GM19099 (cell line): Measurements from ENCODE around the gene APOC4.
A peak's percentile ranks its signal among the peaks of the same experiment; 100 is the strongest.

ENCODE experiments used
- POLR2A ChIP-seq: IDR thresholded peaks from 3 replicates; pipeline ENCODE4 v1.6.1; 2011; ENCODE audit warnings: low read depth; ENCODE audit not compliant: insufficient read length; ENCODE audit errors: extremely low read depth

Gene APOC4

DNA sequence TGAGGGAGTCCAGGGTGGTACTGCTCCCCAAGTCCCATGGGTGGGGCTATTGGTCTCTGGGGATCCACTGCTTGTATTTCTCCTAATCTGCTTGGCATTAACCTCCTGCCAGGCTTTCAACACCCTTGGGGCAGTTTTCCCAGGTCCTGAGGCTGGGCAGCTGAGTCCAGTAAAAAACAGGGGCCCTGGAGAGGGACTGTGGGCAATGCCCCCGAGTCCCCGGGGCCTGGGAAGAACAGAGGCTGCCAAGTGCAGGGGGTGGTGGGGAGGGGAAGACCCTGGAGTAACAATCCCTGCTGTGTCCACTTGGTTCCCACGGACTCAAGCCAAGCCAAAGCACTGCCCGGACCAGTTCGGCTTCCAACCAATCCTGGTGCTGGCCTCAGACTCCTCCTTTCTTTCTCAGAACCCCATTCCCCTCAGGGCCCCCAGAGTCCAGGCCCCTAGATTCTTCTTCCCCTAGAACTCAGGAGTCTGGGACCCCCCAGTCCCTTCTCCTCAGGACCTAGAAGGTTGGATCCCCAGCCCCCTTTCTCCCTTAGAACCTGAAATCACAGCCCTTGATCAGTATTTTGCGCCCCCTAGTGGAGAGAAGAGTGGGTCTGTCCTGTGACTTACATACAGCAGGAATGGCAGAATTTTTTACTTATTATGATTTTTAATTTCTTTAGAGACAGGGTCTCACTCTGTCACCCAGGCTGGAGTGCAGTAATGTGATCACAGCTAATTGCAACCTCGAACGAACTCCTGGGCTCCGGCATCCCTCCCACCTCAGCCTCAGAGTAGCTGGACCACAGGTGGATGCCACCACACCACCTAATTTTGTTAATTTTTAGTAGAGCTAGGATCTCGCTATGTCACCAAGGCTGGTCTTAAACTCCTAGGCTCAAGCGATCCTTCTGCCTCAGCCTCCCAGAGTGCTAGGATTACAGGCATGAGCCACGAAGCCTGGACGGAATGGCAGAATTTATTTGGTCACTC is 9.4 kb downstream of the APOC4 start:
- TF ChIP-seq POLR2A, result no peak

DNA sequence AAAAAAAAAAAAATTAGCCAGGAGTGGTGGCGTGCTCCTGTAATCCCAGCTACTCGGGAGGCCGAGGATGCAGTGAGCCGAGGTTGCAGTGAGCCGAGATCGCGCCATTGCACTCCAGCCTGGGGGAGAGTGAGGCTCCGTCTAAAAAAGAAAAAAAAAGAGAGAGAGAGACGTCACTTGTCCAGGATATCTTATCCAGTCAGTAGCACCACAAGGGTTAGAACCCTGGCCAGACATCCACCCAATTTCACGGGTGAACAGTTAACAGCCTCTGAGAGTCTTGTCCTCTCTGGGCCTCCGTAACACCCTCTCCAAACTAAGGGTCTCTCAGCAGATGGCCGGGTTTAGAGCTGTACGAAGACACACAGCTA is 12.2 kb downstream of the APOC4 start:
- TF ChIP-seq POLR2A, result no peak

DNA sequence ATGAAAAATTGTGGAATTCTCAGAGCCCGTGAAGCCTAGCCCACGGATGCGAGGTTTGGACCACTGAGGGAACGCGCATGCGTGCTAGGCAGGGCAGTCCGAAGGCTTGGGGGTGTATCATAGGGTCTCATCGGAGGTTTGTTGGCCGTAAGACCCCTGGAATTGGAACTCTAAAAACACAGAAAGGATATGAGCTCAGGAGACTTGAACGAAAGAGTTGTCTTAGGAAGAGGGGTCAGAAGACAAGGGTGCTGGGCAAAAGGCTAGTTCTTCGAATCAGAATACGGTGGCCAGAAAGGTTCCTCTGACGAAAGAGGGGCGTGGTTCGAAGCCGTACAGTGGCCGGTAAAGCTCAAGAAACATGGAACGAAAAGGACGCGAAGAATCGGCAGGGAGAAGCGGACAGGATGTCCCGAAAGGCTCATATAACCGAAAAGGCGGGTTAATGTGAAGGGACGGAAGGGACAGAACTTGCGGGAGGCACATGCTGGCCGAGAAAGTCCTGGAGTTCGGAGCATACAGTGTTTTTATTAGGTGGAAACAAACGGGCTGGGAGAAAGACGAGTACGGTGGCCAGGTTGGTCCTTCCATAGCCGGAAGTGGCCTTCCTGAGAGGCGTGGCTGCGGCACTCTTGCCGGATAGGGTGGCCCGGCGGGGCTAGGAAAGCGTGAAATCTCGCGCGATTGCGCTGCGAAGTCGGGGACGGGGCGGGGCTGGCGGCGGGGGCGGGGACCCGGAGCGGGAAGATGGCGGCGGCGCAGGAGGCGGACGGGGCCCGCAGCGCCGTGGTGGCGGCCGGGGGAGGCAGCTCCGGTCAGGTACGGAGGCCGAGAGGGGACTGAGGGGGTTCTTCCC is 12.8 kb downstream of the APOC4 start, which contains the start of gene CLPTM1:
TSS of gene CLPTM1 (plus strand) at position 732 of the 856 bp plus-strand sequence. CDS start at position 748, 16 bp downstream.
- peak; percentile 92 for TF ChIP-seq POLR2A

DNA sequence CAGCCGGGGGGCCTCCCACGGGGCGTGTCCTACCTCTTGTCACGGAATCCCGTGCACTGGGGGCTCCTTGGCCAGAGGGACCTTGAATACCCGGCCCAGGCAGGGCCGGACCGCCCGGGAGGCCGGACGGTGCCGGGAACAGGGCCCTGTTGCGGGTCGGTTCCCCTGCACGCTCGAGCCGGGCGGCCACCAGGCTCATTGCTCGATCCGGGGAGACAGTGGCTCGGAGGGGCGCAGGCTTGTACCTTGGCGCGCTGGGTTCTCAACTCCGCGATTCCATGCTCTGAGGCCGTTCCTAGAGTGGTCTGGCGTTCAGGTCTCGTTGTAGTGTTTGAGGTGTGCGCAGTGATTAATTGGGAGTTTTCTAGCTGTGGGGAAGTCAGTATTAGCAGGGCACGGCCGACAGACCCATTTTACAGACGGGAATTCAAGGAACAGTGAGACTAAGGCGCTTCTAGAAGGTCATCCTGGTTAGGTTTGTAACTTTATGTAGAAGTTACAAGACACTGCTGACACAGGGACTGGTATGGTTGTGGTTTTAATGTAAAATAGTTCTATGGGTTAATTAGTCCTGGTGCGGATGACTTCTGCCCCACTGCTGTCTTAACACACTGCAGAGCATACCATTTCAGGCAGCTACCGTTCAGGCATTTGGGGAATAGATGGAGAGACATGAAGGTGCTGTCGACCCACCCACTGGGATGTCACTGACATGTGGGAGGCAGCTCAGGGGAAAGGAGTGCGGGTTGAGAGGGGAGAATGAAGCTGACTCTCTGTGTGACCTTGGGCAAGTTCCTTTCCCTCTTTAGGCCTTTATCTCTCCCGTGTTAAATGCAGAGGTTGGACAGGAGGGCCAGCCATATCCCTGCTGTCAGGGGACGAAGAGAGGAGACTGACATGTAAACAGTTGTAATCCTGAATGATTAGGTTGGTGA is 13.7 kb downstream of the APOC4 start:
- no peak for TF ChIP-seq POLR2A

DNA sequence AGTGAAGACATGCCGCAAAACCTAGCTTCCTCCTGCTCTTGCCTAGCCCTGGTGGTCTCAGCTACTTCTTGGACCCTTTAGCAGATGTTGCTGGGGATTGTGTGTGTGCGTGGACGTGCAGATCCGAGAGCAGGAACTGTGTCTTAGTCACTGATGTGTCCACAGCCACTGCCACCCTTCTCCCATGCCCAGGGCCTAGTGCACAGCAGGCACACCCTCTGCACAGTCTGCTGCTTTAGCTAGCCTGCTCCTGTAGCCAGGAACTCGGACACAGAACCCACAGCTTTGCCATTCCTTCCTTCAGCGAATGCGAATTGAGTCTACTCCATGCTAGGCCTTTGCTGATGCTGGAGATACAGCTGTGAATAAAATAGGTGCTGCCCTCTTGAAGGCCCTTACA is 15.5 kb downstream of the APOC4 start:
- TF ChIP-seq POLR2A, result no peak

DNA sequence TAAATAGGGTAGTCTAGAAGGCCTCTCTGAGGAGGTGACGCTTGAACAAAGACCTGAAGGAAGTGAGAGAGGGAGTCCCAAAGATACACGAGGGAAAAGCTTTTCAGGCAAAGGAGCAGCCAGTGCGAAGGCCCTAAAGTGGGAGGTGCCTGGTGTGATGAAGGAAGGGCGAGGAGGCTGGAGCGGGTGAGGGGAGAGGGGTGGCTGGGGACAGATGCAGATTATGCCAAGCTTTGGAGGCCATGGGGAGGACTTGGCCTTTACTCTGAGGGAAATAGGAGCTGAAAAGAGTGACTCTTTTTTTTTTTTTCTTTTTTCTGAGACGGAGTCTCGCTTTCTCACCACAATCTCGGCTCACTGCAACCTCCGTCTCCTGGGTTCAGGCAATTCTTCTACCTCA is 16.1 kb downstream of the APOC4 start:
- TF ChIP-seq POLR2A, result no peak

DNA sequence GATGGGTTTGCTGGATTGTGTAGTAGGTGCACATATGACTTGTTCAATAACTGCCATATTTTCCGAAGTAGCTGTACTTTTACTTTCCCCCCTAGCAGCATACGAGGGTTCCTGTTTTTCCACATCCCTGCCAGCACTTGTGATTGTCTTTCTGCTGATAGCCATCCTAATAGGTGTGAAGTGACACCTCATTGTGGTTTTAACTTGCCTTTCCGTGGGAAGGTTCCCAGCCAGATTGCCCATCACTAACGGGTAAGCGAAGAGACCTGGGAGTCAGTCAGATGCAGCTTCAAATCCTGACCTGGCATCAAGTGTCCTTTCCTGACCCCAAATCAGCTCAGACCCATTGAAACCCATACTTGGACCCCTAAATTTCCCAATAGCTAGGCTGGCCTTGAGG is 17.7 kb downstream of the APOC4 start:
- no peak for TF ChIP-seq POLR2A

DNA sequence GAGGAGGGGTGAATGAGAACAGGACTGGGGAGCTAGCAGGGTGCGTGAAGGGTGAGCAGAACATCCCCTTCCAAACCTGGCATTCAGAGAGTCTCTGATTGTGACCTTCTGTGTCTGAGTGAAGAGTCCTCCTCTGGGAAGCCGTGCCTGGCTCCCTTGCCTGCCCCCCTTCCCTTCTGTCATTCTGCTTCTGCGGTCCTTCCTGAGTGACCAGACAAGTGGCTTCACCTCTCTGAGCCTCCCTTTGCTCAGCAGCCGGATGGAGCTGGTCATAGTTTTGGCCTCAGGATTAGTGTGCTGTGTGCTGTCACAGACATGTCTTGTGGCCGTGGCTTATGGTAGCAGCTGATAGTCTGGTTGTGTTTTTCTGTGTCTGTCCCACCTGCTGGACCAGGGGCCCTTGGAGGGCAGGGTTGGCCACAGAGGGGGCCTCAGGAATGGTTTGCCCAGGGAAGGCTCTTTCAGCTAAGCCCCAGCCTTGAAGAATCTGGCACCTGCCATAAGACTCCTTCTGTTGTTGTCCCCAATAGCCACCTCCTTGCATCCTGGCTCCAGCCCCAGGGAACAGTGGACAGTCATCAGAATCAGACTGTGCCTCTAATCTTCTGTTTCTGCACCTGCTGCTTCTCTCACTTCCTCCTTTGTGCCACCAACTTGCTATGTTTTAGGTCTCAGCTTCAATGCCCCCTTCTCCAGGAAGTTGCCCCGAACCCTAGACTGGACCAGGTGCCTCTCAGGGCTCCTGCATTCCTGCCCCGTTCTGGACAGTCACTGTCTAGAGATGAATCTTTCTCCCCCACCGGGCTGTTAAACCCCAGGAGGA is 19.1 kb downstream of the APOC4 start:
- TF ChIP-seq POLR2A, result no peak

DNA sequence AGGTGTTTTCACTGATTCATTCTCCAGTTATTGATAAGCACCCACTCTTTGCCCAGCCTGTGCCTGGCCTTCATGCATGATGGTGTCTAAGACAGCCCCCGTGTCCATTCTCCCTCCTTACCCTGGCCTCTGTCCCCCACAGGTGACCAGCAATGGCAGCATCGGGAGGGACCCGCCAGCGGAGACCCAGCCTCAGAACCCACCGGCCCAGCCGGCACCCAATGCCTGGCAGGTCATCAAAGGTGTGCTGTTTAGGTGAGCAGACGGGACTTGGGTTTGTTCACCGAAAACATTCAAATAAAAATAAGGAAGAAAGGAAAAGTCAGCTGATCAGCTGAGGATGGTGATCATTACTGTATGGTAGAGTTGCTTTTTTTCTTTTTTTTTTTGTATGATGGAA is 19.8 kb downstream of the APOC4 start:
- TF ChIP-seq POLR2A, result no peak

DNA sequence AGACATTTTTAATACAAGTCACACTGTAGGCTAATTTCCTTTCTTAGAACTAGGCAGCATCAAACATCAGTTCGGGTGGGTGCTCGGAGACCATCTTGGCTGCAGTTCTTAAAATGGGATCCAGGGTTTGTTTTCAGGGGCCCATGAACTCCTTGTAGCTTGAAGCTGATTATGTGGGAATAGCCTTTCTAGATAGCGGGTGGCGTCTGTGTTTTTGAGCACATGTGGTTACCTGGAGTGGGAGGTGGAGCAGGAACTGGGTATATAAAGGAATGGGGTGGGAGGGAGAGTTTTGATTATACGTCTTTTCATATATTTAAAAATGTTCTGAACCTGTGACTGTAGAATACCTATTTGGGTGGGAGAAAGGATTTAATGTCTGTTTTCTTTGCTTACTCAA is 26.1 kb downstream of the APOC4 start:
- TF ChIP-seq POLR2A, result no peak

DNA sequence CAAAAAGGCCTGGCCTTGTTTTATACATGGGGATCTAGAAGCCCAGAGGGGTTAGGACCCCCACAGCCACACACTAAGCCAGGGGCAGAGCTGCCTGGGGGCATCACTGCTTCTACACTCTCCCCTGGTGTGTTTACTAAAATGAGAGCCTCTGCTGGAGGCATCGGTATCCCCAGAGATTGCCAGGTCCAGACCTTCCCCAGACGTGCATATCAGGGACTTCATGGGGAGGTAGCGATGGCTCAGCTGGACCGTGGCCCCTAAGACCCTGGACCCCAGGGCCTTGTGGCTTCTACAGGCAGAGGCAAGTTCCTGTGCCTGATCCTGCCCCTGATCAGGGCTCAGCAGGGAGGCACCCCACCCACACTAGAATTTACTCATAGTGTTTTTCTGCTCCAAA is 26.6 kb downstream of the APOC4 start:
- no peak for TF ChIP-seq POLR2A

DNA sequence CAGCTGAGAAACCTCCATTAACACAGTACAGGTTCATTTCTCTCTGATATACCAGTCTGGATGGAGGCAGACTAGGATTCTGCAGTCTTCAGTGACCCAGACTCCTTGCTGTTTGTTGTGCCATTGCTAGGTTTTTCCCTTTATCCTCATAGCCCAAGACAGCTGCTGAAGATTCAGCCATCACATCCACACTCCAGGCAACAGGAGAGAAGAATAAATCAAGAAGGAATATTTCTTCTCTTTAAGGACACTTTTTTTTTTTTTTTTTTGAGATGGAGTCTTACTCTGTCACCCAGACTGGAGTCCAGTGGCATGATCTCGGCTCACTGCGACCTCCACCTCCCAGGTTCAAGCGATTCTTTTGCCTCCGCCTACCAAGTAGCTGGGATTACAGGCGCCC is 27.4 kb downstream of the APOC4 start:
- no peak for TF ChIP-seq POLR2A

DNA sequence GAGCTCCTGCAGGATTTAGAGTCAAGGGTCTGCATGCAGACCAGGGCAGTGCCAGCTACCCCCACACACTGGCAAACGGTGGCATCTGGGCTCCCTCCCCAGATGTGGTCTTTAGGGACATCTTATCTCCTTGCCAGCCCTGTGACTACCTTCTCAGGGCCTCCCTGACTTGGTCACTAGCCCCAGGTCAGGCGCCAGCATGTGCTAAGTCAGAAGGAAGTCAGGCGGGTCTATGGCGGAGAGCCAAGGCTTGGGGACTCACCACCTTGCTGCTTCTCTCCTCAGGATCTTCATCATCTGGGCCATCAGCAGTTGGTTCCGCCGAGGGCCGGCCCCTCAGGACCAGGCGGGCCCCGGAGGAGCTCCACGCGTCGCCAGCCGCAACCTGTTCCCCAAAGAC is 30.8 kb downstream of the APOC4 start:
- TF ChIP-seq POLR2A, result no peak

DNA sequence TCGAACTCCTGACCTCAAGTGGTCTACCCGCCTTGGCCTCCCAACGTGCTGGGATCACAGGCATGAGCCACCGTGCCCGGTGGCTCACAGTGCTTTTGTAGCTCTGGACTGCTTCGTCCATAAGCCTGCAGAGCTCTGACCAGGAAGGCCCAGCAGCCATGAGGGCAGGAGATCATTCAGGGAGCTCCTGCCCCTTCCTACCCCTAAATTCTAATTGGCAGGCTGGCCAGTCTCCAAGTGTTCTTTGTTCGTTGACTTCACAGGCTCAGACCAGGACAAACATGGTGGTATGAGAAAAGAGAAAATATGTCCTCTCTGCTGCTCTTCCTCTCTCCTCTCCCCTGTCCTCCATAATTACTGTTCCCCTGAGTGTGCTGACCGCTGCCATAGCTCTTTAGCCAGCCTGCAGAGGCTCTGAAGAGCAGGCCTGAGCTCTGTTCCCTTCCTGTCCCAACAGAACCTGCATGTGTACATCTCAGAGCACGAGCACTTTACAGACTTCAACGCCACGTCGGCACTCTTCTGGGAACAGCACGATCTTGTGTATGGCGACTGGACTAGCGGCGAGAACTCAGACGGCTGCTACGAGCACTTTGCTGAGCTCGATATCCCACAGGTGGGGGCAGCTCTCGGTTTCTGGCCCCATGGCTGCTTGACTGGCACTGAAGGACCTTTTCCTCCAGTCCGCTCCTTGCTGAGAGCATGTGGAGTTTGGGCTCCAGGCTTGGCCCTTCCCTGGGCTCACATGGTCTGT is 32.1 kb downstream of the APOC4 start:
- TF ChIP-seq POLR2A, result no peak

DNA sequence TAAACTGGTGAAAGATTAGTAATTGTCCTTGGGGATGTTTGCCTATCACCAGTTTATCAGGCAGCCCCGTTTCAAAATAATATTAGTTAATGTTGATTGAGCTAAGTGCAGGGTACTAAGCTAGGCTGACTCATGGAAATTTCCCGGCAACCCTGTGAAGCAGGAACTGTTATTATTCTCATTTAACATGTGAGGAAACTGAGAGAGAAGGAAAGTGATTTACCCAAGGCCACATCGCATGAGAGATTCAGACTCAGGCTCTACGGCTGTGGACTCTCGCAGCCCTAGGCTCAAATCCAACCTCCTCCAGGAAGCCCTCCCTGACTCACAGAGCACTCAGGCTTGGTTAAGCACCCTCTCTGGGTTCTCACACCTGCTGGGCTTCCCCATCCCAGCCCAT is 32.8 kb downstream of the APOC4 start:
- no peak for TF ChIP-seq POLR2A
